Endothelial cell of umbilical vein (primary cell): ENCODE data around the gene ITGA1. TPM values are rescaled to one million over a fixed set of nuclear protein-coding genes. Genes with fewer than 3 reads are reported as not detected.

Experiments used
- BruUV-seq: library from RNA; stranded (reverse); fragments of 400-500 nt; replicated peaks from 2 replicates; lab custom pipeline; 2021; lab: Mats Ljungman, UMichigan
- CTCF ChIA-PET: fragments of 300-600, 350-600 bp; sonication (Branson Sonifier 250); formaldehyde crosslinking; loops from one replicate; lab custom pipeline; 2021; ENCODE audit warnings: antibody characterized with exemption, inconsistent platforms; lab: Charles Lee
- POLR2A ChIA-PET: fragments of 300-600, 350-600 bp; sonication (Branson Sonifier 250); formaldehyde crosslinking; loops from one replicate; lab custom pipeline; 2021; ENCODE audit warnings: antibody characterized with exemption, inconsistent platforms; lab: Charles Lee
- DNase-seq: peaks from one replicate; pipeline ENCODE4 v3.0.0-alpha.2; 2011; ENCODE audit warnings: low read depth, low spot score
- FAIRE-seq: peaks from 2 replicates; lab custom pipeline; 2011; peaks lifted over from hg19 to GRCh38; lab: Jason Lieb, UNC
- H2AFZ ChIP-seq: 2 replicates; pipeline ENCODE4 v1.6.0; 2012; ENCODE audit warnings: low read depth, low read length, control low read depth, inconsistent platforms
- H3K27ac ChIP-seq: 2 replicates; pipeline ENCODE4 v1.5.1; 2011; ENCODE audit warnings: low read depth, mild to moderate bottlenecking, control low read depth, low read length, moderate library complexity; ENCODE audit not compliant: insufficient read depth
- H3K27me3 ChIP-seq, 2 experiments: 2 replicates each; pipeline versions ENCODE4 v1.6.0 to v1.6.1; 2011; ENCODE audit warnings: low read length in 2 of 2, mixed read lengths in 1 of 2; ENCODE audit not compliant: control insufficient read depth in 2 of 2, insufficient read depth in 2 of 2
- H3K36me3 ChIP-seq, 2 experiments: 2 replicates in 1 of 2; 3 replicates in 1 of 2; pipeline ENCODE4 v1.5.1; 2011; ENCODE audit warnings: low read length in 2 of 2, mild to moderate bottlenecking in 1 of 2, moderate library complexity in 1 of 2; ENCODE audit not compliant: control insufficient read depth in 2 of 2, insufficient read depth in 2 of 2; ENCODE audit errors: extremely low read depth in 1 of 2
- H3K4me1 ChIP-seq: 3 replicates; pipeline ENCODE4 v1.5.1; 2011; ENCODE audit warnings: mild to moderate bottlenecking, low read length; ENCODE audit not compliant: control insufficient read depth, insufficient read depth; ENCODE audit errors: extremely low read depth
- H3K4me2 ChIP-seq: 2 replicates; pipeline ENCODE4 v1.6.1; 2011; ENCODE audit warnings: low read length, control low read depth, mixed read lengths; ENCODE audit not compliant: insufficient read depth
- H3K4me3 ChIP-seq, 3 experiments: fragments of 200-600 bp in 1 of 3; sonication (generic), shearing (Covaris generic) in 1 of 3; replicated peaks in 1 of 3; 2 replicates each; pipeline ENCODE4 v1.5.1; 2011 to 2016; ENCODE audit warnings: control low read depth in 3 of 3, low read length in 3 of 3, mild to moderate bottlenecking in 2 of 3, inconsistent platforms in 1 of 3, low read depth in 1 of 3, moderate library complexity in 1 of 3; ENCODE audit not compliant: insufficient read depth in 1 of 3
- H3K79me2 ChIP-seq: 2 replicates; pipeline ENCODE4 v1.6.0; 2012; ENCODE audit warnings: low read length, inconsistent platforms; ENCODE audit not compliant: control insufficient read depth, insufficient read depth
- H3K9ac ChIP-seq: replicated peaks from 2 replicates; pipeline ENCODE3; 2011; ENCODE audit warnings: low read length, control low read depth; ENCODE audit not compliant: insufficient read depth; ENCODE audit errors: extremely low read depth
- H3K9me1 ChIP-seq: replicated peaks from 3 replicates; pipeline ENCODE4 v1.6.0; 2011; ENCODE audit warnings: mild to moderate bottlenecking, low read length; ENCODE audit not compliant: control insufficient read depth, insufficient read depth; ENCODE audit errors: extremely low read depth
- H3K9me3 ChIP-seq: replicated peaks from 2 replicates; pipeline ENCODE4 v1.5.1; 2012; ENCODE audit warnings: low read length, inconsistent platforms; ENCODE audit not compliant: control insufficient read depth, insufficient read depth
- H4K20me1 ChIP-seq: replicated peaks from 2 replicates; pipeline ENCODE3; 2011; ENCODE audit warnings: mild to moderate bottlenecking, low read length; ENCODE audit not compliant: control insufficient read depth, insufficient read depth; ENCODE audit errors: extremely low read depth
- EZH2 ChIP-seq: IDR thresholded peaks from 2 replicates; pipeline ENCODE4 v1.6.1; 2012; ENCODE audit warnings: borderline replicate concordance, low read depth, mild to moderate bottlenecking, moderate library complexity, low read length, inconsistent platforms; ENCODE audit not compliant: severe bottlenecking
- FOS ChIP-seq: IDR thresholded peaks from 2 replicates; pipeline ENCODE4 v1.6.1; 2011; ENCODE audit warnings: mild to moderate bottlenecking, low read length, moderate library complexity, borderline replicate concordance; ENCODE audit not compliant: insufficient read depth
- GATA2 ChIP-seq: IDR thresholded peaks from 2 replicates; pipeline ENCODE4 v1.7.0; 2011; ENCODE audit warnings: low read depth, mild to moderate bottlenecking, moderate library complexity, mixed read lengths, low read length; ENCODE audit not compliant: insufficient read length, insufficient read depth
- JUN ChIP-seq: IDR thresholded peaks from 2 replicates; pipeline ENCODE4 v1.6.1; 2011; ENCODE audit warnings: borderline replicate concordance, low read depth; ENCODE audit not compliant: insufficient read length, insufficient read depth
- MYC ChIP-seq: IDR thresholded peaks from one replicate; pipeline ENCODE4 v1.6.1; 2011; ENCODE audit warnings: mild to moderate bottlenecking, low read depth, low read length
- POLR2A ChIP-seq: IDR thresholded peaks from 2 replicates; pipeline ENCODE4 v1.6.1; 2012; ENCODE audit warnings: low read depth, mild to moderate bottlenecking, control low read depth, low read length
- POLR2AphosphoS5 ChIP-seq: IDR thresholded peaks from 2 replicates; pipeline ENCODE4 v1.6.1; 2012; ENCODE audit warnings: low read depth, mild to moderate bottlenecking, control low read depth, low read length, moderate library complexity; ENCODE audit not compliant: insufficient read depth
- dilution Hi-C: fragments of 300-500 bp; cut with MboI; formaldehyde crosslinking; loops from one replicate; pipeline ENCODE4 v1.15.0; 2019; ENCODE audit warnings: low sequenced_read_pairs; ENCODE audit not compliant: extremely low pct_ligation_motif_present
- intact Hi-C: fragments of 100-400 bp; cut with micrococcal nuclease; formaldehyde crosslinking; loops from one replicate; pipeline ENCODE4 v1.10.0; 2022
- polyA plus RNA-seq, 4 experiments: library from polyadenylated mRNA; depleted of rRNA in 3 of 4; stranded (reverse) in 3 of 4; unstranded in 1 of 4; fragments of >200 nt; gene quantifications; 2 replicates each; pipeline versions ENCODE4 v1.2.1 to v1.2.3, GENCODE V29; 2011 to 2012; ENCODE audit warnings: missing spikeins in 1 of 4
- total RNA-seq: library from RNA; stranded (reverse); gene quantifications from 2 replicates; pipeline ENCODE4 v1.2.3, GENCODE V29; 2021
- TF ChIP-seq, protein P1 (sequence below), 2 donors: IDR thresholded peaks; 1 replicate in 1 of 2; 2 replicates in 1 of 2; pipeline ENCODE4 v1.5.1; 2011; ENCODE audit warnings: low read length in 2 of 2, mild to moderate bottlenecking in 2 of 2, moderate library complexity in 2 of 2, control low read depth in 1 of 2, inconsistent platforms in 1 of 2, low read depth in 1 of 2; ENCODE audit not compliant: insufficient read depth in 1 of 2; ENCODE audit errors: extremely low read depth in 1 of 2
- TF ChIP-seq, protein P2 (sequence below): IDR thresholded peaks from 2 replicates; pipeline ENCODE4 v1.6.1; 2011; ENCODE audit not compliant: insufficient read depth, insufficient read length

The ITGA1 gene
- total and polyA plus RNA-seq, 2 donors (not counting 3 experiments of a cell fraction or from before 2014, with no cell fraction given): 0.65 to 1.9 TPM

DNA sequence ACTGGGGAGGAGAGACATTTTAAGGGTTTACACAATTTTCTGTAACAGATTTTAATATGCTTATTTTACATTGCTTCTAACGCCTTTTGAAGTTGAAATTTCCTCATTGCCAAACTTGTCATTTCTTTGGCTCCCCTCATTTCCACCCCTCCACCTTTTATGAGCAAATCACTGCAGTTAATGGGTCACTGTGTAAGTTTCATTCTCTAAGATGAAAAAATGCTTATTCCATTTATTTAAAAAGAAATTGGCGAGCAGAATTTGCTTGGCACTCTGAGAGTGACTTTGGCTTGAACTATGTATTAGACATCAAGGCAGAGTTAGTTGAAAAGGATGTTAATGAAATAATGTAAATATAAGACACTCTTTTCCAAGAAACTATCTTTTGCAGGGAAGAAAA lies 66.6 kb downstream of the ITGA1 start:
- Histone ChIP-seq H2AFZ (no peak overlapping the region), H3K4me1 (no peaks in the 10 kb centered on the region), H3K79me2 (no peaks in the 10 kb centered on the region), H3K9me3 (no peaks in the 10 kb centered on the region), H3K4me3 (no peak overlapping the region), H3K36me3 (no peaks in the 10 kb centered on the region), H4K20me1 (no peaks in the 10 kb centered on the region), H3K9me1 (no peaks in the 10 kb centered on the region), H3K9ac (no peak overlapping the region), H3K27ac (no peak overlapping the region), H3K27me3 (no peaks in the 10 kb centered on the region), H3K4me2 (no peak overlapping the region)
- dilution Hi-C loops (no loop called here), intact Hi-C loops (no loop called here)
- no peak for FAIRE-seq
- ChIA-PET POLR2A (no interaction called here), CTCF (interaction anchor here (1.1 kb wide), 1 partner anchor 23 kb away, joined by 3 read pairs; no protein-coding TSS in a partner anchor)
- BruUV-seq: no TSS peak
- TF ChIP-seq, protein P1, sequence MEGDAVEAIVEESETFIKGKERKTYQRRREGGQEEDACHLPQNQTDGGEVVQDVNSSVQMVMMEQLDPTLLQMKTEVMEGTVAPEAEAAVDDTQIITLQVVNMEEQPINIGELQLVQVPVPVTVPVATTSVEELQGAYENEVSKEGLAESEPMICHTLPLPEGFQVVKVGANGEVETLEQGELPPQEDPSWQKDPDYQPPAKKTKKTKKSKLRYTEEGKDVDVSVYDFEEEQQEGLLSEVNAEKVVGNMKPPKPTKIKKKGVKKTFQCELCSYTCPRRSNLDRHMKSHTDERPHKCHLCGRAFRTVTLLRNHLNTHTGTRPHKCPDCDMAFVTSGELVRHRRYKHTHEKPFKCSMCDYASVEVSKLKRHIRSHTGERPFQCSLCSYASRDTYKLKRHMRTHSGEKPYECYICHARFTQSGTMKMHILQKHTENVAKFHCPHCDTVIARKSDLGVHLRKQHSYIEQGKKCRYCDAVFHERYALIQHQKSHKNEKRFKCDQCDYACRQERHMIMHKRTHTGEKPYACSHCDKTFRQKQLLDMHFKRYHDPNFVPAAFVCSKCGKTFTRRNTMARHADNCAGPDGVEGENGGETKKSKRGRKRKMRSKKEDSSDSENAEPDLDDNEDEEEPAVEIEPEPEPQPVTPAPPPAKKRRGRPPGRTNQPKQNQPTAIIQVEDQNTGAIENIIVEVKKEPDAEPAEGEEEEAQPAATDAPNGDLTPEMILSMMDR (IDR thresholded peaks at IDR 0.05; ENCODE audit: extremely low read depth in 1 of 2, insufficient read depth in 1 of 2, low read depth in 1 of 2, low read length in 2 of 2): no peak
- TF ChIP-seq POLR2AphosphoS5 (no peak), POLR2A (no peak), JUN (no peak), FOS (no peak), MYC (no peak), GATA2 (no peak), EZH2 (no peak)
- TF ChIP-seq, protein P2, sequence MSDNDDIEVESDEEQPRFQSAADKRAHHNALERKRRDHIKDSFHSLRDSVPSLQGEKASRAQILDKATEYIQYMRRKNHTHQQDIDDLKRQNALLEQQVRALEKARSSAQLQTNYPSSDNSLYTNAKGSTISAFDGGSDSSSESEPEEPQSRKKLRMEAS: no peak
- no peak for DNase-seq
